Measurements from ENCODE around the gene RHBDF1. TPM values are rescaled to one million over a fixed set of nuclear protein-coding genes. Genes with fewer than 3 reads are reported as not detected.

Gene RHBDF1
- total RNA-seq, 1 donor from 2014 or later: 55.5 TPM

DNA sequence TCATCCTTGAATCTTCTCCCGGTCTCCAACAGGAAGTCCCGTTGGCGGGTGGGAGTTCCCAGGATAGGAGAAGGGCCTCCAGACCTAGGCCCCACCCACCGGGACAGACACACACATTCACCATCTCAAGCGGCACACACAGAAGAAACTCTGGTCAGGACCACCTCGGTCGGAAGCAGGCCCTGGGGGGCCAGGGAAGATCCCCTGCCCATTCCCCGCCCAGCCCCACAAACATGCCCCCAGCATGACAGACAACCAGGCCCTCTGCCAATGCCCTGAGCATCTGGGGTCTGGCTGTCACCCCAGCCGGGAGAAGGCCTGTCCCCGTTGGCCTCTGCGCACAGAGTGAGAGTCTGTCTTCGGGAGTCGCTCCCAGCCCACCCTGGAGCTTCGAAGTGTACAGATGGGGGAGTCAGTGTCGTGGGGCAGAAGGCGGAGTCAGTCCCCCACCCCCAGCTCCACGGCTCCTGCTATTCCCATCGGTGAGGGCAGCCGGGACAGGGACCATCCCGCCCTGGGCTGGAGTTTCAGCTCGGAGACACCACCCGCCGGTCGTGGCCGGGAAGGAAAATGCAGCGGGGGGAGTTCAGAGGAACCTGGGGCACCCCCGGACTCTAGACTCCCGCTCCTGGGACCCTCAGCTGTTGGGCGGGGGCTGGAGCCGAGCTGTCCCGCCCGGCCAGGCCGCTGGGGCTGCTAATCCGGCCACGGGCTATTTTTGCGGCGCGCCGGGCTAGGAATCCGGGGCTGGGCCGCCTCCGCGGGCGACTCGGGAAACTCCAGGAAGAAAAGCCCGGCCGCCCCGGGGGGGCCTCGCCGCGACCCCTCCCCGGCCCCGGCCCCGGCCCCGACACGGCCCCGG is 660 bp downstream of the RHBDF1 start:
- Histone ChIP-seq H3K79me2 (ENCODE audit: insufficient read depth, low read length) (peaks cover 52% of the 10 kb centered on the region), H3K36me3 (ENCODE audit: insufficient read depth, low read length) (no peaks in the 10 kb centered on the region), H3K4me1 (ENCODE audit: insufficient read depth, low read length) (peaks cover 49% of the 10 kb centered on the region), H3K9me3 (ENCODE audit: insufficient read depth, low read depth, low read length) (no peaks in the 10 kb centered on the region), H3K27ac (ENCODE audit: low read depth, low read length) (peak overlapping the region; percentile 54), H3K27me3 (ENCODE audit: insufficient read depth, low read length) (no peaks in the 10 kb centered on the region), H3K4me3 (ENCODE audit: insufficient read depth, low read depth, low read length) (peak overlapping the region; percentile 81), H2AFZ (ENCODE audit: low read depth, low read length) (peak overlapping the region; percentile 49), H3K4me2 (ENCODE audit: low read length) (peak overlapping the region; percentile 96), H4K20me1 (ENCODE audit: insufficient read depth, low read length) (peaks cover 50% of the 10 kb centered on the region), H3K9ac (ENCODE audit: low read length) (peak overlapping the region; percentile 84)
- no peak for FAIRE-seq
- Mint-ChIP-seq H3K36me3 (ENCODE audit: low read depth, unreplicated experiment) (no peaks in the 10 kb centered on the region), H3K9me3 (ENCODE audit: unreplicated experiment) (no peaks in the 10 kb centered on the region), H3K4me1 (ENCODE audit: low read depth, unreplicated experiment) (peaks cover 43% of the 10 kb centered on the region), H3K27ac (ENCODE audit: unreplicated experiment) (peak overlapping the region; percentile 72), H3K27me3 (ENCODE audit: low read depth, unreplicated experiment) (no peaks in the 10 kb centered on the region), H3K4me3 (ENCODE audit: unreplicated experiment) (peak overlapping the region; percentile 91)
- no peak for TF ChIP-seq EZH2 (IDR thresholded peaks at IDR 0.05; ENCODE audit: insufficient read depth, low read length)
- TF ChIP-seq, protein P1, sequence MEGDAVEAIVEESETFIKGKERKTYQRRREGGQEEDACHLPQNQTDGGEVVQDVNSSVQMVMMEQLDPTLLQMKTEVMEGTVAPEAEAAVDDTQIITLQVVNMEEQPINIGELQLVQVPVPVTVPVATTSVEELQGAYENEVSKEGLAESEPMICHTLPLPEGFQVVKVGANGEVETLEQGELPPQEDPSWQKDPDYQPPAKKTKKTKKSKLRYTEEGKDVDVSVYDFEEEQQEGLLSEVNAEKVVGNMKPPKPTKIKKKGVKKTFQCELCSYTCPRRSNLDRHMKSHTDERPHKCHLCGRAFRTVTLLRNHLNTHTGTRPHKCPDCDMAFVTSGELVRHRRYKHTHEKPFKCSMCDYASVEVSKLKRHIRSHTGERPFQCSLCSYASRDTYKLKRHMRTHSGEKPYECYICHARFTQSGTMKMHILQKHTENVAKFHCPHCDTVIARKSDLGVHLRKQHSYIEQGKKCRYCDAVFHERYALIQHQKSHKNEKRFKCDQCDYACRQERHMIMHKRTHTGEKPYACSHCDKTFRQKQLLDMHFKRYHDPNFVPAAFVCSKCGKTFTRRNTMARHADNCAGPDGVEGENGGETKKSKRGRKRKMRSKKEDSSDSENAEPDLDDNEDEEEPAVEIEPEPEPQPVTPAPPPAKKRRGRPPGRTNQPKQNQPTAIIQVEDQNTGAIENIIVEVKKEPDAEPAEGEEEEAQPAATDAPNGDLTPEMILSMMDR (IDR thresholded peaks at IDR 0.05; ENCODE audit: insufficient read depth, low read depth, low read length): no peak
- DNase-seq (ENCODE audit: low read depth): peak; percentile 64

DNA sequence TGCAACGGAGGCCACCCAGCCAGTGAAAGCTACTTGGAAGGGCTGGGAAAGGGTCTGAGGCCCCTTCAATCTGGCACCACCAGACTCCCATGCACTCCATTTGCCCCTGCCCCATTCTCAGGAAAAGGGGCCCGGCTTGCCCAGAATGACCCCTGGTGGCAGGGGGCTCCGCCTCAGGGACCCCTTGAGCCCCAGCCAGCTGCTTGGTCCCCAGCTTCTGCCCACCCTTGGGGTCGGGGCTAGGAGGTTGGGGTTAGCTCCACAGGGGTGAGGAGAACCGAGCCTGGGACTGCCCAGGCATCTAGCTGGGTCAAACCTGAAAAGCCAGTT is 1.3 kb downstream of the RHBDF1 start:
- Mint-ChIP-seq H3K27me3 (ENCODE audit: low read depth, unreplicated experiment) (no peaks in the 10 kb centered on the region), H3K27ac (ENCODE audit: unreplicated experiment) (peak overlapping the region; percentile 72), H3K4me1 (ENCODE audit: low read depth, unreplicated experiment) (peaks cover 37% of the 10 kb centered on the region), H3K9me3 (ENCODE audit: unreplicated experiment) (no peaks in the 10 kb centered on the region), H3K36me3 (ENCODE audit: low read depth, unreplicated experiment) (no peaks in the 10 kb centered on the region), H3K4me3 (ENCODE audit: unreplicated experiment) (peak overlapping the region; percentile 91)
- H3K79me2 ChIP-seq (ENCODE audit: insufficient read depth, low read length): peaks cover 58% of the 10 kb centered on the region
- peak overlapping the region; percentile 84 for H3K9ac ChIP-seq (ENCODE audit: low read length)
- no peaks in the 10 kb centered on the region for H3K36me3 ChIP-seq (ENCODE audit: insufficient read depth, low read length)
- peak overlapping the region; percentile 96 for H3K4me2 ChIP-seq (ENCODE audit: low read length)
- no peaks in the 10 kb centered on the region for H3K9me3 ChIP-seq (ENCODE audit: insufficient read depth, low read depth, low read length)
- DNase-seq (ENCODE audit: low read depth): no peak
- H3K4me1 ChIP-seq (ENCODE audit: insufficient read depth, low read length): peaks cover 43% of the 10 kb centered on the region
- peak overlapping the region; percentile 54 for H3K27ac ChIP-seq (ENCODE audit: low read depth, low read length)
- TF ChIP-seq EZH2 (IDR thresholded peaks at IDR 0.05; ENCODE audit: insufficient read depth, low read length): no peak
- TF ChIP-seq, protein P1 (IDR thresholded peaks at IDR 0.05; ENCODE audit: insufficient read depth, low read depth, low read length): no peak
- peaks cover 56% of the 10 kb centered on the region for H4K20me1 ChIP-seq (ENCODE audit: insufficient read depth, low read length)
- no peak overlapping the region for H2AFZ ChIP-seq (ENCODE audit: low read depth, low read length)
- H3K4me3 ChIP-seq (ENCODE audit: insufficient read depth, low read depth, low read length): peak overlapping the region; percentile 81
- no peak for FAIRE-seq
- H3K27me3 ChIP-seq (ENCODE audit: insufficient read depth, low read length): no peaks in the 10 kb centered on the region

DNA sequence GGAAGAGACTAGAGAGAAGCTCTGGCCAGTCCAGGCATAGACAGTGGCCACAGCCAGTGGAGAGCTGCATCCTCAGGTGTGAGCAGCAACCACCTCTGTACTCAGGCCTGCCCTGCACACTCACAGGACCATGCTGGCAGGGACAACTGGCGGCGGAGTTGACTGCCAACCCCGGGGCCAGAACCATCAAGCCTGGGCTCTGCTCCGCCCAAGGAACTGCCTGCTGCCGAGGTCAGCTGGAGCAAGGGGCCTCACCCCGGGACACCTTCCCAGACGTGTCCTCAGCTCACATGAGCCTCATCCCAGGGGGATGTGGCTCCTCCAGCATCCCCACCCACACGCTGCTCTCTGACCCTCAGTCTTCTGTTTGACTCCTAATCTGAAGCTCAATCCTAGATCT is 3.2 kb downstream of the RHBDF1 start:
- Mint-ChIP-seq H3K4me1 (ENCODE audit: low read depth, unreplicated experiment) (peaks cover 25% of the 10 kb centered on the region), H3K36me3 (ENCODE audit: low read depth, unreplicated experiment) (peaks cover 2% of the 10 kb centered on the region), H3K4me3 (ENCODE audit: unreplicated experiment) (no peak overlapping the region), H3K27ac (ENCODE audit: unreplicated experiment) (no peak overlapping the region), H3K27me3 (ENCODE audit: low read depth, unreplicated experiment) (no peaks in the 10 kb centered on the region), H3K9me3 (ENCODE audit: unreplicated experiment) (no peaks in the 10 kb centered on the region)
- DNase-seq (ENCODE audit: low read depth) (no peak), FAIRE-seq (no peak)
- no peak overlapping the region for H2AFZ ChIP-seq (ENCODE audit: low read depth, low read length)
- H3K27ac ChIP-seq (ENCODE audit: low read depth, low read length): no peak overlapping the region
- H4K20me1 ChIP-seq (ENCODE audit: insufficient read depth, low read length): peaks cover 75% of the 10 kb centered on the region
- no peaks in the 10 kb centered on the region for H3K9me3 ChIP-seq (ENCODE audit: insufficient read depth, low read depth, low read length)
- no peaks in the 10 kb centered on the region for H3K36me3 ChIP-seq (ENCODE audit: insufficient read depth, low read length)
- peaks cover 29% of the 10 kb centered on the region for H3K4me1 ChIP-seq (ENCODE audit: insufficient read depth, low read length)
- no peak overlapping the region for H3K4me3 ChIP-seq (ENCODE audit: insufficient read depth, low read depth, low read length)
- H3K79me2 ChIP-seq (ENCODE audit: insufficient read depth, low read length): peaks cover 62% of the 10 kb centered on the region
- no peak overlapping the region for H3K9ac ChIP-seq (ENCODE audit: low read length)
- no peak overlapping the region for H3K4me2 ChIP-seq (ENCODE audit: low read length)
- TF ChIP-seq EZH2 (IDR thresholded peaks at IDR 0.05; ENCODE audit: insufficient read depth, low read length): no peak
- TF ChIP-seq, protein P1 (IDR thresholded peaks at IDR 0.05; ENCODE audit: insufficient read depth, low read depth, low read length): no peak
- no peaks in the 10 kb centered on the region for H3K27me3 ChIP-seq (ENCODE audit: insufficient read depth, low read length)
